ENCODE data around the gene DGCR2. TPM values are rescaled to one million over a fixed set of nuclear protein-coding genes. Genes with fewer than 3 reads are reported as not detected.

The DGCR2 gene
- total RNA-seq, 8 experiments from 2014 or later, result 31.2 to 53.9 (median 34.0) TPM

GRCh38 chr22:19151329-19152191 is 29.3 kb upstream of the DGCR2 start:
- H3K4me3 ChIP-seq, result no peak overlapping the region
- ATAC-seq (replicated peaks in 6 of 8), result no peak
- 0 to 100% (median 76%) methylated on average over 1 to 6 of the region's 10 CpGs; no CpG with 5 or more reads in 2 of the 10 experiments for WGBS, 10 experiments
- in situ Hi-C loops (cut with MboI; ENCODE audit: low pct_unique_long_range_greater_than_20kb in 2 of 9, low sequenced_read_pairs in 9 of 9, unreplicated experiment in 9 of 9), result no loop called here
- H3K27ac ChIP-seq, result no peak overlapping the region
- H3K4me1 ChIP-seq (replicated peaks in 1 of 2), result peaks cover 0 to 7% of the 10 kb centered on the region in 2 donors

- WGBS, 10 experiments, result 4 to 20% (median 14%) methylated on average over 1 to 5 of the region's 68 CpGs; no CpG with 5 or more reads in 6 of the 10 experiments
- H3K4me1 ChIP-seq (replicated peaks in 1 of 2), result peaks cover 0 to 7% of the 10 kb centered on the region in 2 donors
- no peak overlapping the region for H3K27ac ChIP-seq
- peak overlapping the region in 2 of 5 donors; percentile 8 to 39 for H3K4me3 ChIP-seq
- in situ Hi-C loops (cut with MboI; ENCODE audit: low pct_unique_long_range_greater_than_20kb in 2 of 9, low sequenced_read_pairs in 9 of 9, unreplicated experiment in 9 of 9), result no loop called here
- ATAC-seq (replicated peaks in 6 of 8), result no peak
Measured at GRCh38 chr22:19150482-19151328, 28.5 kb upstream of the DGCR2 start.

GRCh38 chr22:19149991-19150390 is 27.8 kb upstream of the DGCR2 start, which contains the start of gene GSC2:
Gene GSC2, minus strand, starts transcription at chr22:19150292. Its CDS starts 9 bp downstream, at chr22:19150283.
- H3K27ac ChIP-seq, result no peak within 1 kb of the TSS
- in situ Hi-C loops (cut with MboI; ENCODE audit: low pct_unique_long_range_greater_than_20kb in 2 of 9, low sequenced_read_pairs in 9 of 9, unreplicated experiment in 9 of 9), result no loop called here
- peaks cover 0 to 7% of the 10 kb centered on the region in 2 donors for H3K4me1 ChIP-seq (replicated peaks in 1 of 2)
- no peak for ATAC-seq (replicated peaks in 6 of 8)
- WGBS, 10 experiments, result 0% methylated on average over 9 of the region's 59 CpGs; no CpG with 5 or more reads in 9 of the 10 experiments
- H3K4me3 ChIP-seq, result peak within 1 kb of the TSS; percentile 8 to 39 (median 20)

DNA sequence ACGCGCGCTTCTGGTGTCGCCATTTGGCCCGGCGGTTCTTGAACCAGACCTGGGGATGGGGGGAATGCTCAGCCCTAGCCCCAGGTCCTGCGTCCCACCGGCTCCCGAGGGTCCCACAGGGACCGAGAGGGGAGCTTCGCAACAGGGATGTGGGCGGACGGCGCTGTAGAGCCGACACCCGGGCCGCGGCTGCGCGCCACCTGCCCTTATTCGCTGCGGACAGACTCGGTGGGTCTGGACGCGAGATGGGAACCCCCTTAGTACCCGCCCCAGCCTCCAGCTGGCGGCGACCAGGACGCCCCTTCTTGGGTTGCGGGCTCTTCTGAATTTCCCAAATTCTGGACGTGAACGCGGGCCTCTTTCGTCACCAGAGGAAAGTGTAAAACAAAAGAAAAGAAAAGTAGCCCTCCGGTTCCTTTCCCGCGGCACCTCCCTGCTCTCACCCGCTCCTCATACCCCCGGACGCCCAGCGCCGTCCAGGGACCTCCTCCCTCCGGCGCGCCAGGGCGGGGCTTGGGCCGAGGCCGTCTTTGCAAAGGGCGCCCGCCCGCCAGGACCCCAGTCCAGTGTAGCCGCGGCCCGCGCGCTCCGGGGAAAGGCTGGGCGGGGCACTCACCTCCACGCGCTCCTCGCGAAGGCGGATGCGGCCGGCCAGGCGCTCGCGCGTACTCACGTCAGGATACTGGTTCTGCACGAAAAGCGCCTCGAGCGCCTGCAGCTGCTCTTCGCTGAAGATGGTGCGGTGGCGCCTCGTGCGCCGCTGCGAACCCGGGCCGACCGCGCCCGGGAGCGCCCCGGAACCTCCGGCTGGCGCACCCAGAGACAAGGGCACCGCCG is 27.1 kb upstream of the DGCR2 start:
- H3K4me3 ChIP-seq, result peak overlapping the region; percentile 8 to 39 (median 20)
- peak; percentile 4 to 70 (median 60) for ATAC-seq (replicated peaks in 6 of 8)

GRCh38 chr22:19148417-19149046 is 26.3 kb upstream of the DGCR2 start:
- in situ Hi-C loops (cut with MboI; ENCODE audit: low pct_unique_long_range_greater_than_20kb in 2 of 9, low sequenced_read_pairs in 9 of 9, unreplicated experiment in 9 of 9), result no loop called here
- Histone ChIP-seq H3K4me3 (peak overlapping the region in 1 of 5 donors; percentile 39), H3K27ac (no peak overlapping the region), H3K4me1 (replicated peaks in 1 of 2) (peaks cover 3 to 10% of the 10 kb centered on the region in 2 donors)
- no peak for ATAC-seq (replicated peaks in 6 of 8)
- WGBS, 10 experiments, result 25 to 64% (median 48%) methylated on average over 2 to 7 of the region's 33 CpGs; no CpG with 5 or more reads in 5 of the 10 experiments

More for the DNA sequence above, 27.1 kb upstream of the DGCR2 start:
- in situ Hi-C loops (cut with MboI; ENCODE audit: low pct_unique_long_range_greater_than_20kb in 2 of 9, low sequenced_read_pairs in 9 of 9, unreplicated experiment in 9 of 9), result no loop called here
- WGBS, 10 experiments, result 0 to 13% (median 1%) methylated on average over 4 to 29 of the region's 92 CpGs; no CpG with 5 or more reads in 4 of the 10 experiments
- Histone ChIP-seq H3K4me1 (replicated peaks in 1 of 2) (peaks cover 0 to 7% of the 10 kb centered on the region in 2 donors), H3K27ac (no peak overlapping the region)

DNA sequence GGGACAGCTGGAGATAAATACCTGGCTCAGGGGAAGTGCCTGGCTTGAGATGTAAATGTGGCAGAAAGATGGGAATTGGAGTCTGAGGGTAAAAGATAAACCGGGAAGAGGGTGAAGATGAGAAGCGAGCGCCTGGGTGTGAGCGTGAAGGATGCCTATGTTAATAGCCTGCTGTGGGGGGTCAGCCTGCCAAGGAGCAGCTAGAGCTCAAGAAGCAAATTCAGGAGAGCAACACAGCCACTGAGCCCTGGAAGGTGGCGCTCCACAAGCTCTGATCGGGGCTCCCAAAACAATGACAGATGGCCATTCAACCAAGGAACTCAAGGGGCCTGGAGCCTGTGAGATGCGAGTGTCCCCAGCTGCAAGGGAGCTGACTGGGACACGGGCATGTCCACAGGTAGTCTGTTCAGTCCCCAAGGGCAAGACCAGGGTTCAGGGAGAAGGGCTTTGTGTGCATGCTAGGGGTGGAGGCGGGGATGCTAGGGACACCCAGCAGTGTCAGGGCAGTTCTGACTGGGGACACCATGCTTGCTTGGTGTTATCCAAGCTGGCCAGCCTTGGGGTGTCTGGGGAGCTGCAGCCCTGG is 25.1 kb upstream of the DGCR2 start:
- WGBS, 10 experiments, result 0 to 60% (median 13%) methylated on average over 1 to 6 of the region's 9 CpGs; no CpG with 5 or more reads in 2 of the 10 experiments
- in situ Hi-C loops (cut with MboI; ENCODE audit: low pct_unique_long_range_greater_than_20kb in 2 of 9, low sequenced_read_pairs in 9 of 9, unreplicated experiment in 9 of 9), result no loop called here
- no peak overlapping the region for H3K27ac ChIP-seq
- H3K4me1 ChIP-seq (replicated peaks in 1 of 2), result peaks cover 8 to 14% of the 10 kb centered on the region in 2 donors
- H3K4me3 ChIP-seq, result no peak overlapping the region
- no peak for ATAC-seq (replicated peaks in 6 of 8)

GRCh38 chr22:19146215-19146968 is 24.2 kb upstream of the DGCR2 start:
- ATAC-seq (replicated peaks in 6 of 8), result no peak
- Histone ChIP-seq H3K4me3 (no peak overlapping the region), H3K4me1 (replicated peaks in 1 of 2) (peaks cover 8 to 14% of the 10 kb centered on the region in 2 donors), H3K27ac (peak overlapping the region in 1 of 2 donors; percentile 28)
- in situ Hi-C loops (cut with MboI; ENCODE audit: low pct_unique_long_range_greater_than_20kb in 2 of 9, low sequenced_read_pairs in 9 of 9, unreplicated experiment in 9 of 9), result no loop called here
- WGBS, 10 experiments, result 0 to 100% (median 70%) methylated on average over 1 to 7 of the region's 11 CpGs; no CpG with 5 or more reads in 2 of the 10 experiments

GRCh38 chr22:19143967-19144400 is 21.8 kb upstream of the DGCR2 start:
- H3K4me3 ChIP-seq, result peak overlapping the region; percentile 69 to 89 (median 71)
- peaks cover 8 to 14% of the 10 kb centered on the region in 2 donors for H3K4me1 ChIP-seq (replicated peaks in 1 of 2)
- peak overlapping the region; percentile 58 to 76 for H3K27ac ChIP-seq
- peak in 2 of 8 experiments; percentile 7 to 11 for ATAC-seq (replicated peaks in 6 of 8)
- in situ Hi-C loops (cut with MboI; ENCODE audit: low pct_unique_long_range_greater_than_20kb in 2 of 9, low sequenced_read_pairs in 9 of 9, unreplicated experiment in 9 of 9), result no loop called here
- WGBS, 10 experiments, result 0 to 16% (median 3%) methylated on average over 1 to 14 of the region's 17 CpGs; no CpG with 5 or more reads in 1 of the 10 experiments

DNA sequence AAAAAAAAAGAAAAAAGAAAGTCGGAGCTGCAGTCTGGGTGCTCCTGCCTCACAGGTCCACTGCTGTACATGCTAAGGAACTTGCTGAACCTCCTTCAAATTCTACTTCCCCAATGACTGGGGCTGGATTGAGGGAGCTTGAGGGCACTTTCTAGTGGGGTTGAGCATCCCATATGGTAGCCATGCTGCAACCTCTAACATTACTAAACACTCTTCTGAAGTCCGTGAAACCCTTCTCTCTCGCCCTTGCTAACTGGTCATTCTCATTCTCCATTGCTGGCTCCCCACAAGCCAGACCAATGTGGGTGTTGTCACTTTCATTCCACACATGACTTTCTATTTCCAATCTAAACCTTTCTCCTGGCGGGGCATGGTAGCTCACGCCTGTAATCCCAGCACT is 21.0 kb upstream of the DGCR2 start:
- H3K4me1 ChIP-seq (replicated peaks in 1 of 2), result peaks cover 8 to 14% of the 10 kb centered on the region in 2 donors
- in situ Hi-C loops (cut with MboI; ENCODE audit: low pct_unique_long_range_greater_than_20kb in 2 of 9, low sequenced_read_pairs in 9 of 9, unreplicated experiment in 9 of 9), result no loop called here
- ATAC-seq (replicated peaks in 6 of 8), result no peak
- WGBS, 10 experiments, result 71 to 94% (median 84%) methylated on average over 1 to 5 of the region's 5 CpGs; no CpG with 5 or more reads in 6 of the 10 experiments
- H3K27ac ChIP-seq, result peak overlapping the region in 1 of 2 donors; percentile 32
- H3K4me3 ChIP-seq, result peak overlapping the region in 4 of 5 donors; percentile 69 to 86 (median 70)

GRCh38 chr22:19142394-19142793 is 20.2 kb upstream of the DGCR2 start:
- H3K27ac ChIP-seq, result no peak overlapping the region
- in situ Hi-C loops (cut with MboI; ENCODE audit: low pct_unique_long_range_greater_than_20kb in 2 of 9, low sequenced_read_pairs in 9 of 9, unreplicated experiment in 9 of 9), result no loop called here
- 80 to 100% (median 96%) methylated on average over 1 to 6 of the region's 9 CpGs; no CpG with 5 or more reads in 6 of the 10 experiments for WGBS, 10 experiments

GRCh38 chr22:19139974-19140373 is 17.8 kb upstream of the DGCR2 start:
- WGBS, 10 experiments, result 80 to 100% (median 100%) methylated on average over 1 to 2 of the region's 5 CpGs; no CpG with 5 or more reads in 5 of the 10 experiments
- no peak for ATAC-seq (replicated peaks in 6 of 8)

More at GRCh38 chr22:19142394-19142793, 20.2 kb upstream of the DGCR2 start:
- ATAC-seq (replicated peaks in 6 of 8), result no peak
- H3K4me3 ChIP-seq, result no peak overlapping the region
- H3K4me1 ChIP-seq (replicated peaks in 1 of 2), result peaks cover 8 to 14% of the 10 kb centered on the region in 2 donors

More at GRCh38 chr22:19139974-19140373, 17.8 kb upstream of the DGCR2 start:
- Histone ChIP-seq H3K4me3 (no peak overlapping the region), H3K4me1 (replicated peaks in 1 of 2) (peaks cover 7 to 8% of the 10 kb centered on the region in 2 donors), H3K27ac (no peak overlapping the region)
- in situ Hi-C loops (cut with MboI; ENCODE audit: low pct_unique_long_range_greater_than_20kb in 2 of 9, low sequenced_read_pairs in 9 of 9, unreplicated experiment in 9 of 9), result no loop called here

All from motor neuron (in vitro differentiated cells).